ENCODE measurements around the gene FBN2. TPM values are rescaled to one million over a fixed set of nuclear protein-coding genes. Genes with fewer than 3 reads are reported as not detected.

The FBN2 gene
- total and polyA plus RNA-seq, 12 donors = 2.9 to 28.9 (median 13.5) TPM

DNA sequence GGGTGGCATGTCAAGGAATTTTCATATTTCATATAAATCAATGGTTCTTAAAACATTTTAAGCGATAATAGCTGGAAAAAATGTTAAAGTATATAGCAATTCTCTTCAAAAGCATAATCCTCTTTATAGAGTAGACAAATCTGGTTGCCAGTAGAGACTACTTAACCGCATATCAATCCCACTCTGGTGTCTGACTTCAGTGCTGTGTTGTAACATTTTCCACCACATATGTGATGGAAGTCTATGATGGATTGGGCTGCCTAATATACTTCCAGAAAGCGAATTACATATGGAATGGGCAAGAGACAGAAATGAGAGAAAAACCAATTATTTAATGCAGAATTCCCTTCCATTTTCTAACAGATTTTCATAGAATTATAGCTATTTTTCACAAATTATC is 54.3 kb downstream of the FBN2 start:
- intact Hi-C loops (cut with DNase I) = no loop called here
- Histone ChIP-seq H3K4me3 (no peak overlapping the region), H3K27me3 (no peaks in the 10 kb centered on the region), H3K9me3 (peaks cover 0 to 7% (median 0%) of the 10 kb centered on the region in 11 donors), H3K27ac (no peak overlapping the region), H3K4me1 (peaks cover 0 to under 1% (median 0%) of the 10 kb centered on the region in 9 donors), H3K36me3 (no peaks in the 10 kb centered on the region)
- ATAC-seq (no peak), DNase-seq (no peak)
- TF ChIP-seq, protein P1, sequence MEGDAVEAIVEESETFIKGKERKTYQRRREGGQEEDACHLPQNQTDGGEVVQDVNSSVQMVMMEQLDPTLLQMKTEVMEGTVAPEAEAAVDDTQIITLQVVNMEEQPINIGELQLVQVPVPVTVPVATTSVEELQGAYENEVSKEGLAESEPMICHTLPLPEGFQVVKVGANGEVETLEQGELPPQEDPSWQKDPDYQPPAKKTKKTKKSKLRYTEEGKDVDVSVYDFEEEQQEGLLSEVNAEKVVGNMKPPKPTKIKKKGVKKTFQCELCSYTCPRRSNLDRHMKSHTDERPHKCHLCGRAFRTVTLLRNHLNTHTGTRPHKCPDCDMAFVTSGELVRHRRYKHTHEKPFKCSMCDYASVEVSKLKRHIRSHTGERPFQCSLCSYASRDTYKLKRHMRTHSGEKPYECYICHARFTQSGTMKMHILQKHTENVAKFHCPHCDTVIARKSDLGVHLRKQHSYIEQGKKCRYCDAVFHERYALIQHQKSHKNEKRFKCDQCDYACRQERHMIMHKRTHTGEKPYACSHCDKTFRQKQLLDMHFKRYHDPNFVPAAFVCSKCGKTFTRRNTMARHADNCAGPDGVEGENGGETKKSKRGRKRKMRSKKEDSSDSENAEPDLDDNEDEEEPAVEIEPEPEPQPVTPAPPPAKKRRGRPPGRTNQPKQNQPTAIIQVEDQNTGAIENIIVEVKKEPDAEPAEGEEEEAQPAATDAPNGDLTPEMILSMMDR (IDR thresholded peaks at IDR 0.05) = no peak
- 95 to 97% methylated on average over 3 of the region's 3 CpGs for WGBS, 2 donors

DNA sequence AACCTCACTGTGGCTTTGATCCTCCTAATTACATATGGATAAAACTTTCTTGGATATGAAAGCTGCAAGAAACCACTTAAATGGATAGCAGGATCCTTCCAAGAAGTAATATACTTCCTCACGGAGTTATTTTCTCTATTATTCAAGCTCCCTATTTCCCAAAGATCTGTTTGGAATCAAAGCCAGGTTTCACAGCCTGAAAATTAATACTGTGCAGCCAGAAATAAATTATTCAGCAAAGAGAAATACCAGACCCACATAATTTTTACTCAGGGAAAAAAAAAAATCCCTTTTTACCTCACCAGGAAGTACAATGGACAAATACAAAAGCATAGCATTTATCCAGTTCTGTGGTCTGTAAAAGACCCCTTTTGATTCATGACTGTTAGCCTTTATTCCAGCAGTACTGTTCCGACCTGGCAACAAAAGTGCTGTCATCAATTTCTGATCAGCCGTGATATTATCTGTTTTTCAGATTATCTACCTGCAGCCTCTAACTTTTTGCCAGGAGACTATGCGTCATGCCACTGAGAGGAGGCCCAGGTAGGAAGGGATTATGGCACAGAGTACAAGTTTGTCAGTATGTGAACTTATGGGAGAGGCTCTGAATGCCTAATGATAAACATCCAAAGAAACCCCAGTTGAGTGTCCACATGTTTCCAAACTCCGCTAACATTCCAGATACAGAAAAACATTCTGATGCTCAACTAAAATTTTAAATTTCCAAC is 57.0 kb downstream of the FBN2 start:
- Histone ChIP-seq H3K9me3 (peaks cover 0 to 4% (median 0%) of the 10 kb centered on the region in 11 donors), H3K27ac (no peak overlapping the region), H3K4me3 (no peak overlapping the region), H3K4me1 (peaks cover 0 to 22% (median 0%) of the 10 kb centered on the region in 9 donors), H3K36me3 (no peaks in the 10 kb centered on the region), H3K27me3 (no peaks in the 10 kb centered on the region)
- 70 to 73% methylated on average over 5 of the region's 5 CpGs for WGBS, 2 donors
- intact Hi-C loops (cut with DNase I) = no loop called here
- TF ChIP-seq, protein P1 (IDR thresholded peaks at IDR 0.05) = no peak
- no peak for ATAC-seq
- DNase-seq = no peak

DNA sequence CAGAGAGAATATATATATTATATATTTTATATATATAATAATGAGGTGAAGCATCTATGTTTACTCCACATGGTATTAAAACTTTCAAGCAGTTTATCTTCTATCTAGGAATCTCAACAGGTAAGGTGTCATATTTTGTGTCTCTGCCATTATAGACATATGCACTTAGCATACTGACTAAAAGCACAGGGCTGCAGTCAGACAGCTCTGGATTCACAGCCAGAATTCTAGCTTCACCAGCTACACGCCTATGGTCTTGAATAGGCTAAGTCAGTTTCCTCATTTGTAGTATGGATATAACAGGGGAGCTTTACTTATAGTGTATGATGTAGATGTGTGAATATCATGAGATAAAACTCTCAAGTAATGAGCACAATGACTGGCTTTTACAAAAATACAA is 57.9 kb downstream of the FBN2 start:
- WGBS, 2 donors = 90 to 97% methylated on average over 1 of the region's 1 CpG
- TF ChIP-seq, protein P1 (IDR thresholded peaks at IDR 0.05) = no peak
- no peak overlapping the region for H3K27ac ChIP-seq
- no peak overlapping the region for H3K4me3 ChIP-seq
- no peaks in the 10 kb centered on the region for H3K36me3 ChIP-seq
- ATAC-seq (no peak), DNase-seq (no peak)
- H3K4me1 ChIP-seq = peaks cover 0 to 22% (median 0%) of the 10 kb centered on the region in 9 donors
- H3K9me3 ChIP-seq = peaks cover 0 to 4% (median 0%) of the 10 kb centered on the region in 11 donors
- intact Hi-C loops (cut with DNase I) = no loop called here
- no peaks in the 10 kb centered on the region for H3K27me3 ChIP-seq

DNA sequence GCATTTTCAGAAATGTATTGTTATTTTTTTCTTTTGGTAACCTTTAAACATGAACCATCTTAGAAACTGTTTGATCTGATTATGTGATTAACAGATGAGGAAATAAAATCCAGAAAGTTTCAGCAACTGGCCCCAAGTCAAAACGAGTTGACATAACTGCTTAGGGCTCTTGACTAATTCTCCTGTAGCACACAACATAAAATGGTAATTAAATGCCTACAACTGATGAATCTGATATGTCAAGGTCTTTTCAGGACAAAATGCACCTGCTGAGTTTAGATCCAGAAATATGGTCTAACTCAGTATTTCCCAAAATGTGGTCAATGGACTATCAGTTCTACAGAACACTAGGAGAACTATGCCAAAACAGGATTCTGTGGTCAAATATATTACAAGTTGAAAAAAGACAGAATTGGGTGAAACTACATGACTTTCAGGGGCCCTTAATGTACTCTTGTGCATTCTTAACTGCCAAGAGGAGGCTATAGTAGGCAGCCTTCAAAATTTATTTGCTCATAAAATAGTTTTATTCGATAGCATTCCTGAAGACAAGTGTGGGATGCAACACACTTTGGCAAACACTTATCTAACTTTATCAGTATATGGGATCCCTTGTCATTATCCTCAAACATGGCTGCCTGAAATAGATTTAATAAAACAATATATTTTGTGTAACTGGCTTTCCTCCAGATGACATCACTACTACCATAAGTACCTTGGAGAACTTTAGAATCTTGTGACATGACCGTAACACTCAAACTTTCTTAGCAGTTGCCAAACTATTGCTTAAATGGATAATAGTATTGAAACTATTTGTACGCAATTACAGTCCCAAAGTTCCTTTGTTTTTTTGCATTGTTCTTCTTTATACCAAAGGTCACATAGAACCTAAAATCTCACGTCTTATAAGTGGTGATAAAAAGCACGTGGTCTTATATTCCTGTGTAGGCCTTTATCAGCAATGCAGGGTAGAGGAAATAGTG is 59.4 kb downstream of the FBN2 start:
- no peak for DNase-seq
- intact Hi-C loops (cut with DNase I) = loop anchor here in 1 of 10 donors (10.0 kb wide), 1 partner anchor 144 kb away; no protein-coding TSS in a partner anchor
- Histone ChIP-seq H3K27me3 (no peaks in the 10 kb centered on the region), H3K9me3 (peaks cover 0 to 4% (median 0%) of the 10 kb centered on the region in 11 donors), H3K4me1 (peaks cover 0 to 28% (median 3%) of the 10 kb centered on the region in 9 donors), H3K4me3 (no peak overlapping the region), H3K36me3 (no peaks in the 10 kb centered on the region), H3K27ac (peak overlapping the region in 6 of 10 donors; percentile 50 to 73 (median 62))
- ATAC-seq = no peak
- TF ChIP-seq, protein P1 (IDR thresholded peaks at IDR 0.05) = no peak
- WGBS, 2 donors = 72 to 74% methylated on average over 6 of the region's 6 CpGs

Data from heart right ventricle (tissue), 16 donors.